ENCODE data around the gene SERPINH1. TPM values are rescaled to one million over a fixed set of nuclear protein-coding genes. Genes with fewer than 3 reads are reported as not detected.

Gene SERPINH1
- total and polyA plus RNA-seq, 3 donors from 2014 or later, result 92.2 to 178 (median 122) TPM

DNA sequence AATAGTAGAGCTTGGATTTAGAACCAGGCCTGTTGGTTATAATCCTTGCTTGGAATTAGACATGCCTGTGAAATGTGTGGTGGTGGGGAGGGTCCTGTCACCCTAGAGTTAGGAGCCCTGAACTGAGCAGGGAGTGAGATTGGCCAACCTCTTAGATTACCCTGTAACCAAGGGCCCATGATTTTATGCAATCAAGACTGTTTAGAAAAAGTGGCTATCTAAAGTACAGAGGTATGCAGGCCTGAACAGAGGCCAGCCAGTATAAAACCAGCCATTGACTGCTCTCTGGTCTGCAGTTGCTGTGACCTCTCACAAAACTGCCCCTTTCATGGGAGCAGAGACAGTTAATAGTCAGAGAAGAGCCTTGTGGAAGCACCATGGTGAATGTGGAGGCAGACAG lies 36.2 kb downstream of the SERPINH1 start:
- H3K36me3 ChIP-seq (ENCODE audit: low read depth, missing control alignments), result no peaks in the 10 kb centered on the region
- H3K4me3 ChIP-seq, result no peak overlapping the region
- TF ChIP-seq, protein P1, sequence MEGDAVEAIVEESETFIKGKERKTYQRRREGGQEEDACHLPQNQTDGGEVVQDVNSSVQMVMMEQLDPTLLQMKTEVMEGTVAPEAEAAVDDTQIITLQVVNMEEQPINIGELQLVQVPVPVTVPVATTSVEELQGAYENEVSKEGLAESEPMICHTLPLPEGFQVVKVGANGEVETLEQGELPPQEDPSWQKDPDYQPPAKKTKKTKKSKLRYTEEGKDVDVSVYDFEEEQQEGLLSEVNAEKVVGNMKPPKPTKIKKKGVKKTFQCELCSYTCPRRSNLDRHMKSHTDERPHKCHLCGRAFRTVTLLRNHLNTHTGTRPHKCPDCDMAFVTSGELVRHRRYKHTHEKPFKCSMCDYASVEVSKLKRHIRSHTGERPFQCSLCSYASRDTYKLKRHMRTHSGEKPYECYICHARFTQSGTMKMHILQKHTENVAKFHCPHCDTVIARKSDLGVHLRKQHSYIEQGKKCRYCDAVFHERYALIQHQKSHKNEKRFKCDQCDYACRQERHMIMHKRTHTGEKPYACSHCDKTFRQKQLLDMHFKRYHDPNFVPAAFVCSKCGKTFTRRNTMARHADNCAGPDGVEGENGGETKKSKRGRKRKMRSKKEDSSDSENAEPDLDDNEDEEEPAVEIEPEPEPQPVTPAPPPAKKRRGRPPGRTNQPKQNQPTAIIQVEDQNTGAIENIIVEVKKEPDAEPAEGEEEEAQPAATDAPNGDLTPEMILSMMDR (IDR thresholded peaks at IDR 0.05), result no peak
- TF ChIP-seq POLR2A (IDR thresholded peaks at IDR 0.05), result no peak
- H3K9me3 ChIP-seq, result no peaks in the 10 kb centered on the region
- H3K27me3 ChIP-seq, result no peaks in the 10 kb centered on the region
- intact Hi-C loops (cut with DNase I; ENCODE audit: low total_unique reads), result no loop called here
- no peak for DNase-seq
- H3K4me1 ChIP-seq, result no peaks in the 10 kb centered on the region
- no peak overlapping the region for H3K27ac ChIP-seq

GRCh38 chr11:75598900-75599299 lies 36.8 kb downstream of the SERPINH1 start:
- no peak for DNase-seq
- H3K9me3 ChIP-seq, result no peaks in the 10 kb centered on the region
- no peak for TF ChIP-seq POLR2A (IDR thresholded peaks at IDR 0.05)
- TF ChIP-seq, protein P1 (IDR thresholded peaks at IDR 0.05), result no peak
- no peaks in the 10 kb centered on the region for H3K4me1 ChIP-seq
- intact Hi-C loops (cut with DNase I; ENCODE audit: low total_unique reads), result no loop called here
- H3K27me3 ChIP-seq, result no peaks in the 10 kb centered on the region
- no peaks in the 10 kb centered on the region for H3K36me3 ChIP-seq (ENCODE audit: low read depth, missing control alignments)
- H3K27ac ChIP-seq, result no peak overlapping the region
- WGBS, 2 donors, result 86 to 91% methylated on average over 6 to 7 of the region's 7 CpGs
- no peak overlapping the region for H3K4me3 ChIP-seq

DNA sequence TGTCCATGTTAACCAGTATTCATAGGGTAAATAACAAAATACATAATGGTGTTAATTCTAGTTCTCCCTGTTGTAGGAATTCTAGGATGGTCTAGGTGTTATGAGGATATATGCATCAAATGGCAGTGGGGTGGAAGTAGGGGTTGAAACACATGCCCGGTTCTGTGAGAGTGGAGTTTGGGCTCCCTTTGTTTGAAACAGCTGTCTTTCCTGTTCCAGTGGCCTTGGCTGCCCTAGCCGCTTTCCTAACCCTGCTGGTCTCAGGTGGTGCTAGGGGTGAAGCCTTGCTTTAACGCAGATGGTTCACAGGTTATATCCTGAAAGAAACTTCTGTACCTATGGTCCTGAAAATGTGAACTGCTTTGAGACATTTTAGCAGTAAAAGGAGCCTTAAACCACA lies 38.3 kb downstream of the SERPINH1 start:
- Histone ChIP-seq H3K27ac (no peak overlapping the region), H3K27me3 (no peaks in the 10 kb centered on the region), H3K9me3 (no peaks in the 10 kb centered on the region), H3K36me3 (ENCODE audit: low read depth, missing control alignments) (no peaks in the 10 kb centered on the region), H3K4me1 (no peaks in the 10 kb centered on the region), H3K4me3 (no peak overlapping the region)
- TF ChIP-seq POLR2A (IDR thresholded peaks at IDR 0.05), result no peak
- TF ChIP-seq, protein P1 (IDR thresholded peaks at IDR 0.05), result no peak
- 76 to 84% methylated on average over 3 of the region's 3 CpGs for WGBS, 2 donors
- intact Hi-C loops (cut with DNase I; ENCODE audit: low total_unique reads), result no loop called here
- DNase-seq, result no peak

GRCh38 chr11:75601494-75601893 lies 39.4 kb downstream of the SERPINH1 start:
- Histone ChIP-seq H3K27ac (no peak overlapping the region), H3K36me3 (ENCODE audit: low read depth, missing control alignments) (no peaks in the 10 kb centered on the region), H3K4me3 (no peak overlapping the region), H3K4me1 (no peaks in the 10 kb centered on the region), H3K27me3 (no peaks in the 10 kb centered on the region), H3K9me3 (no peaks in the 10 kb centered on the region)
- TF ChIP-seq, protein P1 (IDR thresholded peaks at IDR 0.05), result no peak
- no peak for TF ChIP-seq POLR2A (IDR thresholded peaks at IDR 0.05)
- intact Hi-C loops (cut with DNase I; ENCODE audit: low total_unique reads), result no loop called here
- no peak for DNase-seq
- WGBS, 2 donors, result 90 to 98% methylated on average over 7 of the region's 7 CpGs

GRCh38 chr11:75602951-75603350 lies 40.9 kb downstream of the SERPINH1 start:
- Histone ChIP-seq H3K27ac (no peak overlapping the region), H3K27me3 (no peaks in the 10 kb centered on the region), H3K9me3 (no peaks in the 10 kb centered on the region), H3K4me1 (no peaks in the 10 kb centered on the region), H3K36me3 (ENCODE audit: low read depth, missing control alignments) (no peaks in the 10 kb centered on the region), H3K4me3 (no peak overlapping the region)
- TF ChIP-seq POLR2A (IDR thresholded peaks at IDR 0.05), result no peak
- no peak for DNase-seq
- WGBS, 2 donors, result 86 to 87% methylated on average over 8 of the region's 8 CpGs
- intact Hi-C loops (cut with DNase I; ENCODE audit: low total_unique reads), result no loop called here

Data from testis (tissue), 3 donors.